Erythroblast (primary cell): ENCODE data around the gene ACTG2.

Experiments
- GATA1 ChIP-seq: IDR thresholded peaks from 2 replicates; pipeline ENCODE4 v1.6.1; 2011; ENCODE audit warnings: low read depth, mild to moderate bottlenecking, control low read depth, low read length, moderate library complexity
- POLR2A ChIP-seq: IDR thresholded peaks from 2 replicates; pipeline ENCODE4 v1.6.1; 2011; ENCODE audit warnings: mild to moderate bottlenecking, low read length

DNA sequence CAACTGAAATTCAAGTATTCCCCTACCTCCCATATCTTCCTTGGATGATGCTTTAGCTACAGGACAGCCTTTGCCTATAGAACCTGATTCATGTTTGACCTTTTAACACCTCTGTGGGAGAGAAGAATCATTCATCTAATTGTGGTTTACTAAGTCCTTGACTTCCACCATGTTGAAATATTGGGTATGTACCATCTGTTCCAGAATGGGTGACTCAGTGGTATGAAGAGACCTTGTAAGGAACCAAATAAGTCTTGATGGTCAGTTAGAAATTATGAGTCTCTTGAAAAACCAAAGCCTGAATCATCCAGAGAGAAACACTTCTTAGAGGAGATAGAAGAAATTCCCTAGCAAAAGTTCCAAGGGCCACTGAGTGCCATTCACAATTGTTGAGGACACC is 36.6 kb upstream of the ACTG2 start:
- no peak for TF ChIP-seq POLR2A
- TF ChIP-seq GATA1 = no peak
